GM21526 (cell line): ENCODE measurements around the gene AQR.
"Not testable (repeated sequence)": the region's sequence is repeated elsewhere in the genome, so short reads cannot be mapped to it uniquely, and the experiment has no call there.

Experiments
- ATAC-seq: cut with Tn5 transposase; IDR thresholded peaks from one replicate; pipeline ENCODE4 v1.9.1; 2021; ENCODE audit warnings: moderate library complexity; ENCODE audit not compliant: unreplicated experiment, low FRiP score

The AQR gene

GRCh38 chr15:34820110-34820509, 149.4 kb downstream of the AQR start:
- ATAC-seq = no peak

DNA sequence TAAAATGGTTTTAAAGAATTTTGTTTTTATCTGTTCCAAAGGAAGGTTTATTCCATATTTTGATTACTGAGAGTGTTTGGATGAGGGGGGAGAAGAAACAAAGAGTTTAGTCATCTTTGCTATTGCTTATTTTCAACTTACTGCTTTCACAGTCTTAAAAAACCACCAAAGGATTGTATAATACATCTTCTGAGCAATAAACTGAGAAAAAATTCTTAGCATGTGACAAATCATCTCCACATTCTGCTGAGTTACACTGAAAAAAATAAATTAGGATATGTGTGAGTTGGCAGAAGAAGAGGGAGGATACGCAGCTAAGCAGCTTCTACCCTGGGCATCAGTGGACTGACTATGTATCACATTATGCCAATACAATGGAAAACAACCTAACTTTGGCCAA, 151.0 kb downstream of the AQR start:
- no peak for ATAC-seq

- ATAC-seq = no peak
Observed at GRCh38 chr15:34815836-34816235, 153.7 kb downstream of the AQR start.

DNA sequence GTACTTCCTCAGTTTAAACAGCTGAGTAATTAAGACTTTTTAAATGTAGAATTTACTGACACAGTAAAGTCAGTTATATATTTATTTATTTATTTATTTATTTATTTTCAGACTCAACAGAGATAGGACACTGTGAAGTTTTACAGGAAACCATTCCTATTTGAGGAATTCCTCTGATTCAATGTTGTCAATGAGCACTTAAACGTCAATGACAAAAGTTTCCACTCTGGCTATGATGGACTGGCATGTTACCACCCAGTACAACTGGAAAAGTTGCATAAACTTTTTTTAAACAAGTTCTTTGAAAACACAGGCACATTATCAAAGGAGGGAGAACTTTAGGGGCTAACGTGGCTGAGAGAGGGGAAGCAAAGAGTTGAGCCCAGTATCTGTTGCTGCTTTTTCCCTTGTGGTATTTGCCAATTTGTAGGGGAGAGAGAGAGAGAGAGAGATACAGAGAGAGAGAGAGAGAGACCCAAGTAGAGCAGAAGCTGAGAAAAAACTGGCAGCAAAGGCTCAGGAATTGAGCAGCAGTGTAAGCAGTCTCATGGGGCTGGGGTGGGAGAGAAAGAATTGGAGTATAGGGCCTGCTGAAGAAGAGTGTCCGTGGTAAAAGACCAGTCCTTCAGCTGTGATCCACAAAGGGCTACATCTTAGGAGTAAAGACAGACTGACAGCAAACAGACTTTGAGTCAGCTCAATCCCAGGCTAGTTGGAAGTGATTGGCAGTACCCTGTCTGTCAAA, 155.9 kb downstream of the AQR start:
- no peak for ATAC-seq

DNA sequence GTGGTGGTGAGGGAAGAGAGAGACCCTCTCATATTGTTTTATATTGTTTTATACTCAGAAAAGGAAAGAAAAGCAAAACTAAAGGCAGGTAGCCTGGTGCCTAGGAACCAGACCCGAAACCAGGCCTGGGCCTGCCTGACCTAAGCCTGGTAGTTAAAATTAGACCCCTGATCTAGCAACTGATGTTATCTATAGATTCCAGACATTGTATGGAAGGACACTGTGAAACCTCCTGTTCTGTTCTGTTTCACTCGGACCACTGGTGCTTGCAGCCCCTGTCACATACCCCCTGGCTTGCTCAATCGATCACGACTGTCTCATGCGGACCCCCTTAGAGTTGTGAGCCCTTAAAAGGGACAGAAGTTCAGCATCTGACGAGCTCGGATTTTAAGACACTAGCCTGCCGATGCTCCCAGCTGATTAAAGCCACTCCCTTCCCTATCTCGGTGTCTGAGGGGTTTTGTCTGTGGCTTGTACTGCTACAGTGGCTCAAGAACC, 156.6 kb downstream of the AQR start:
- ATAC-seq = not testable (repeated sequence)

DNA sequence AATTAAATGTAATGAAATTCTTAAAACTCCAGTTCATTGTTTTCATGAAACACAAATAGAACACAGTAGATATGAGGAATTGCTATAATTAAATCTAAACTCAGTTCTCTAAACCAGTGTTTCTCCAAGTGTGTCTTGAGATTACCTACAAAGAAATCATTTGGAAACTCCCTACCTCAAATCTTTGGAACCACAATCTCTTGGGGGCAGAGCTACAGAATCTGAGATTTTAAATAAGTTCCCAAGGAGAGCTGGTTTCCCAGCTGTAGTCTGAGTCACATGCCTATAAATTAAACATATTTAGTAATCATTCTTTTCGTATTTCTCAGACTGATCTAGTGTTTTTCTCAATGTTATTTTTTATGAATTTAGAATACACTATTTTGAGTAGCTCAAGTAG, 157.2 kb downstream of the AQR start:
- ATAC-seq = no peak

DNA sequence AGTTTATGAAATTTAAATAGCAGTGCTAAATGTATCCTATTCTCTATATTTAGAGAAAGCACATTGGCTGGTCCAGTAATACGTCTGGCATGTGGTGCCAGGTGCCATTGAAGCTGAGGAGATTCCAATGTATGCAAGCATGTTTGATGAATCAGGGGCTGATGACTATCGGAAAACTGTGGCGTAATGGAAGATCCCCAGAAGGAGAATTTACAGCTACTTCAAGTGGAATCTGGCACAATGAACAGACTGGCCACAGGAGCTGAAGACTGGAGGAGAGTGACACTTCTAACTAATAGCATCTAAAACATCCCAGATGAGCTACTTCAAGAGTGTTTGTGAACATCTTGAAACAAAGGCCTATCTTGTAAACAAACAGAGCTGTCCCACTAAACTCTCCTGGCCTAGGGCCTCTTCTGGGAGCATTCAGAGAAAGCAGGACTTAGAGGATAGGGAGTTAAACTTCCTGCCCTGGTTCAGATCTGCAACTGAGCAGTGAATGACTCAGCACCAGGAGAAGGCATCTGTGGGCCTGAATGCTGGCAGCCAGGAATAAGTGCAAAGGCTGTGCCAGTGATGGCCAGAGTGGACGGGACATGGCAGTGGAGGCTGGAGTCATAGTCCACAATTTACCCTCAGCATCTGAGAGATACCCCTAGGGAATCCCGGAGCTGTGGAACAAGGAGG, 159.0 kb downstream of the AQR start:
- ATAC-seq = no peak

DNA sequence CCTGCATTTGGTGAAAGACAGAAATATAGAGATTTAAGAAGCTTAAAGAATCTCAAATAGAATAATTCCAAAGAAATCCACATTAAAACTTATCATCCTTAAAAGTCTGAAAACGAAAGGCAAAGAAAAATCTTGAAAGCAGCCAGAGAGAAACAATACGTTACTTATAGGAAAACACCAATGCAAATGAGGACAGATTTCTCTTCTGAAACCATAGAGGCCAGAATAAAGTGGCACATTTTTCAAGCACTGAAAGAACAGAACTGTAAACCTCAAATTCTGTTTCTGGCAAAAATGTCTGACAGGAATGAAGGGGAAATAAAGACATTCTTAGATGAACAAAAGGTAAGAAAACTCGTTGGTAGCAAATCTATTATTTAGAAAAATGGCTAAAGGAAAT, 160.4 kb downstream of the AQR start:
- ATAC-seq = no peak

GRCh38 chr15:34808016-34808415, 161.5 kb downstream of the AQR start:
- ATAC-seq = no peak

DNA sequence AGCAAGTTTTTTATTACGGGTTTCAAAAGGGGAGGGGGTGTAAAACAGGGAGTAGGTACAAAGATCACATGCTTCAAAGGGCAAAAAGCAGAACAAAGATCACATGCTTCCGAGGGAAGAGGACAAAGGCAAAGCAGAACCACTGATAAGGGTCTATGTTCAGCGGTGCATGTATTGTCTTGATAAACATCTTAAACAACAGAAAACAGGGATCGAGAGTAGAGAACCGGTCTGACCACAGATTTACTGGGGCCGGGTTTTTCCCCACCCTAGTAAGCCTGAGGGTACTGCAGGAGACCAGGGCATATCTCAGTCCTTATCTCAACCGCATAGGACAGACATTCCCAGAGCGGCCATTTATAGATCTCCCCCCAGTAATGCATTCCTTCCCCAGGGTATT, 162.3 kb downstream of the AQR start:
- not testable (repeated sequence) for ATAC-seq

GRCh38 chr15:34804776-34805175, 164.8 kb downstream of the AQR start:
- no peak for ATAC-seq

DNA sequence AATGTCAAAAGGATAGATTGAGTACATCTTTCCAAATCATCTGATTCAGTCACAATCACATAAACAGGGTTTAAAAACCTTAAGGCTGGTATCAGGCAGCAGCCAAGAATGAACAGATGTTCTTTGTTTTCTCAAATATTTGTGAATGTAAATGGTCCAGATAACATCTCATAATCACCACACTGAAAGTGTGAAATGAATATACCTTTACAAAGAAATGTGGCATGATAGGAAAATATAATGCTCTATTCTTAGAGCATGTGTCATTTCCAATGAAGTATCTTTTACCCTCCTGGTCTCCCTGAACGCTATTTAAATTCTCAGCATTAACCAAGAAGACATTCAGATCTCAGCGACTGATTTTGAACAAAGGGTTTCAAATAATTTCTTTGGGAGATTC, 165.4 kb downstream of the AQR start:
- no peak for ATAC-seq

GRCh38 chr15:34802803-34803750, 166.5 kb downstream of the AQR start:
- ATAC-seq = no peak

GRCh38 chr15:34802371-34802770, 167.2 kb downstream of the AQR start:
- ATAC-seq = no peak
